HepG2 (cell line): ENCODE results near the gene KCNF1. TPM values are rescaled to one million over a fixed set of nuclear protein-coding genes. Genes with fewer than 3 reads are reported as not detected.
A peak's percentile ranks its signal among the peaks of the same experiment; 100 is the strongest.

Source experiments
- ATF7-NPFF ChIP-seq: sonication (generic); formaldehyde crosslinking; IDR thresholded peaks from 2 replicates; pipeline ENCODE4 v1.8.1; 2023; ENCODE audit warnings: mild to moderate bottlenecking, low read depth, missing genetic modification reagents, moderate library complexity
- ETS1 ChIP-seq: sonication (generic); formaldehyde crosslinking; IDR thresholded peaks from 2 replicates; pipeline ENCODE4 v1.4.0; 2020; ENCODE audit warnings: missing genetic modification reagents
- FOXA1 ChIP-seq, 2 experiments: fragments of 450-650 bp in 1 of 2; sonication (generic) in 1 of 2; formaldehyde crosslinking in 1 of 2; IDR thresholded peaks; 2 replicates each; pipeline versions ENCODE4 v1.4.0 to v1.6.1; 2016 to 2020; ENCODE audit warnings: missing genetic modification reagents in 1 of 2
- KAT2B ChIP-seq: fragments of 150-350 bp; IDR thresholded peaks from 2 replicates; pipeline ENCODE4 v1.6.1; 2014; ENCODE audit warnings: low read depth, low read length, borderline replicate concordance
- KDM5A ChIP-seq: fragments of 200-600 bp; sonication (generic); IDR thresholded peaks from 2 replicates; pipeline ENCODE4 v1.7.0; 2018; ENCODE audit warnings: antibody characterized with exemption, mild to moderate bottlenecking, low read length, borderline replicate concordance
- MEIS1 ChIP-seq: sonication (generic); formaldehyde crosslinking; IDR thresholded peaks from 2 replicates; pipeline ENCODE4 v1.9.0; 2021; ENCODE audit warnings: mild to moderate bottlenecking, missing genetic modification reagents, moderate library complexity, borderline replicate concordance
- PAXIP1 ChIP-seq: sonication (generic); formaldehyde crosslinking; conservative IDR thresholded peaks from 2 replicates; pipeline ENCODE4 v1.4.0; 2020; ENCODE audit warnings: mild to moderate bottlenecking, missing genetic modification reagents, moderate library complexity
- REST ChIP-seq, 2 experiments: IDR thresholded peaks; 2 replicates each; pipeline ENCODE4 v1.6.1; 2011 to 2012; ENCODE audit warnings: low read length in 2 of 2, borderline replicate concordance in 1 of 2, low read depth in 1 of 2, mild to moderate bottlenecking in 1 of 2, moderate library complexity in 1 of 2
- SRSF1 ChIP-seq: fragments of 200-400 bp; formaldehyde crosslinking; optimal IDR thresholded peaks from 2 replicates; pipeline ENCODE3; 2017; ENCODE audit warnings: mild to moderate bottlenecking, low read depth, low read length, moderate library complexity
- STAT6 ChIP-seq: sonication (generic); formaldehyde crosslinking; IDR thresholded peaks from 2 replicates; pipeline ENCODE4 v1.4.0; 2020; ENCODE audit warnings: missing genetic modification reagents, mild to moderate bottlenecking, borderline replicate concordance
- TAF1 ChIP-seq: sonication (generic); formaldehyde crosslinking; IDR thresholded peaks from 2 replicates; pipeline ENCODE4 v1.4.0; 2020; ENCODE audit warnings: missing genetic modification reagents
- THAP11 ChIP-seq: IDR thresholded peaks from 2 replicates; pipeline ENCODE4 v1.6.1; 2016; ENCODE audit warnings: missing biosample characterization, missing genetic modification reagents
- TOE1 ChIP-seq: sonication (generic); formaldehyde crosslinking; IDR thresholded peaks from 2 replicates; pipeline ENCODE4 v1.4.0; 2020; ENCODE audit warnings: mild to moderate bottlenecking, missing genetic modification reagents
- ZFP41 ChIP-seq: sonication (generic); formaldehyde crosslinking; IDR thresholded peaks from 2 replicates; pipeline ENCODE4 v1.4.0; 2020; ENCODE audit warnings: mild to moderate bottlenecking, missing genetic modification reagents, borderline replicate concordance
- ZNF225 ChIP-seq: sonication (generic); formaldehyde crosslinking; IDR thresholded peaks from 2 replicates; pipeline ENCODE4 v1.4.0; 2020; ENCODE audit warnings: mild to moderate bottlenecking, missing genetic modification reagents
- ZNF335 ChIP-seq: sonication (generic); formaldehyde crosslinking; IDR thresholded peaks from 2 replicates; pipeline ENCODE4 v1.4.0; 2020; ENCODE audit warnings: missing genetic modification reagents
- polyA plus RNA-seq, 8 experiments: library from polyadenylated mRNA; depleted of rRNA in 3 of 8; stranded (reverse) in 7 of 8; unstranded in 1 of 8; fragments of >200 nt; fragmentation: Illumina TruSeq in 4 of 8; extraction: Trizol in 4 of 8; gene quantifications; 2 replicates each; pipeline versions ENCODE4 v1.2.1 to v1.2.3, GENCODE V29; 2011 to 2016; ENCODE audit warnings: low read depth in 4 of 8, missing spikeins in 1 of 8, mixed read lengths in 1 of 8; ENCODE audit not compliant: insufficient read depth in 1 of 8
- total RNA-seq, 5 experiments: library from RNA; depleted of rRNA; stranded (reverse); fragments of >200 nt; fragmentation: Illumina TruSeq; extraction: Trizol; gene quantifications; 2 replicates each; pipeline ENCODE4 v1.2.3, GENCODE V29; 2016; ENCODE audit warnings: low read depth in 1 of 5

The KCNF1 gene
- total and polyA plus RNA-seq, 2 of the 13 experiments (the other 11 are each of a cell fraction or from before 2014, with no cell fraction given): 0.09 to 0.12 TPM

GRCh38 chr2:10935953-10936942, 24.5 kb downstream of the KCNF1 start (continued):
- TF ChIP-seq ATF7-NPFF (CRISPR knock-in tag) (0 out of 2 replicates have a peak, but pooled peaks have one; percentile 22), TOE1 (CRISPR knock-in tag) (no peak), MEIS1 (CRISPR knock-in tag) (peak; percentile 79; the same call in 1 of the 2 replicates), THAP11 (CRISPR knock-in tag) (peak; percentile 76), ZNF225 (CRISPR knock-in tag) (no peak), ETS1 (no peak), STAT6 (CRISPR knock-in tag) (no peak), FOXA1 (IDR thresholded peaks at IDR 0.05) (peak; percentile 92), FOXA1 (CRISPR knock-in tag; IDR thresholded peaks at IDR 0.05) (peak; percentile 99), ZNF335 (CRISPR knock-in tag) (no peak), SRSF1 (no peak), KAT2B (no peak), TAF1 (CRISPR knock-in tag) (no peak), REST (IDR thresholded peaks at IDR 0.05; ENCODE audit: borderline replicate concordance in 1 of 2, low read depth in 1 of 2, low read length in 2 of 2) (peak in 1 of 2 experiments; percentile 34; a peak in 1 of 4 replicates), PAXIP1 (CRISPR knock-in tag) (peak; percentile 89), ZFP41 (CRISPR knock-in tag) (no peak), KDM5A (no peak)
